Retina (tissue), 1 donor: ENCODE measurements around the gene ZNF644.
"Not testable (repeated sequence)": the region's sequence is repeated elsewhere in the genome, so short reads cannot be mapped to it uniquely, and the experiment has no call there.

ENCODE experiments used
- DNase-seq: peaks from one replicate; pipeline ENCODE4 v3.0.0-alpha.2; 2016

The ZNF644 gene

GRCh38 chr1:90925928-90926869 is 95.6 kb downstream of the ZNF644 start:
- no peak for DNase-seq

DNA sequence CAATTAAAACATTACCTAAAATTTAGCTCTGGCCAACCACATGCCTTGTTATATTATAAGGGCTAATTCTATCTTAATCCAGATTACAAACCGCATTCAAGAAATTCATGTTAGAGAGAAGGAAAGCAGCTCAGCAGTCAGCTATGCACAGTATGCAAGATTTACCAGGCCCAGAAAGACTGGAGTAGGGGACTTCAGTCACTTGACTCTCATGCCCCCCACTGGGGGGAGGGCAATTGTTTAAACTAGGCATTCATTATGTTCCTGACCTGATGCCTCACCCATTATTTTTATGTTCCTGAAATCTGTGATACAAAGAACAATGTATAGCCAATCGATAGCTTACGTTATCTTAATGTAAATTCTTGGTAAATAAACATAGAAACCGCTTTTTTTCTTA is 96.9 kb downstream of the ZNF644 start:
- no peak for DNase-seq

GRCh38 chr1:90922996-90923395 is 98.8 kb downstream of the ZNF644 start:
- DNase-seq, result no peak

DNA sequence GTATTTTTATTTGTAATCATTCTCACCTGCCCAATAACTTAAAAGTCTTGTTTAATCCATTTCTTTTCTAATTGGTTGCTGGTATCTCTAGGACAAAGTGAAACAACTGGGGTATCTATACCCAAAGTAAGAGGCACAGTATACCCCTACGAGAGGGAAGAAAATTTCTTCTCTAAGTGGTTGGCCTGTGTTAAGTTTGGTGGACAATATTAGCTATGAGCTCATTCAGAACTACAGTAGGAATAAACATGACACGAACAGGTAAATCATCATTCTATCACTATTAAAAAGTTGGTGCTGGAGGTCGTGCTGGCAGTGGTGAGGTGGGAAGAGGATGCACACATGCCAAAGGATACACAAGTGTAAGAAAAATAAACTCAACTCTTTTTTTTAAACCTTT is 99.6 kb downstream of the ZNF644 start:
- no peak for DNase-seq

- DNase-seq, result no peak
Measured at GRCh38 chr1:90919900-90920299, 101.9 kb downstream of the ZNF644 start.

GRCh38 chr1:90919190-90919719 is 102.6 kb downstream of the ZNF644 start:
- no peak for DNase-seq

GRCh38 chr1:90911353-90911752 is 110.5 kb downstream of the ZNF644 start:
- DNase-seq, result no peak

DNA sequence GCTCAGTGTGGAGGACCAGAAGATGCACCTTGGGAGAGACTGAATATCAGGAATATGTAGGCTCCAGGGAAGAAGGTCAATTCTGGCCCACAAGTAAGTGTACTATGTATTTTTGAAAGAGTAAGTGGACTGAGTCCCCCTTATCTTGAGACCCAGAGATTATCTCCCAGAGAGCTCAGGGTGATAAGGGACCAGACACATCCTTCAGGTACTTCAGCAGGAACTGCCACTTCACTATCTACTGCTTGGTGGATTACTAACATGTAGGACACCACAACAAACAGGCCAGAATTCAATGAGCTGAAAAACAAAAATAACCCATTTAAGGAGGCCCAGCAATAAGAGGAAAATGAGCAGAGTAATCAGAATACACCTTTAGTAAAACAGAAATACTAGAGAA is 119.2 kb downstream of the ZNF644 start:
- no peak for DNase-seq

DNA sequence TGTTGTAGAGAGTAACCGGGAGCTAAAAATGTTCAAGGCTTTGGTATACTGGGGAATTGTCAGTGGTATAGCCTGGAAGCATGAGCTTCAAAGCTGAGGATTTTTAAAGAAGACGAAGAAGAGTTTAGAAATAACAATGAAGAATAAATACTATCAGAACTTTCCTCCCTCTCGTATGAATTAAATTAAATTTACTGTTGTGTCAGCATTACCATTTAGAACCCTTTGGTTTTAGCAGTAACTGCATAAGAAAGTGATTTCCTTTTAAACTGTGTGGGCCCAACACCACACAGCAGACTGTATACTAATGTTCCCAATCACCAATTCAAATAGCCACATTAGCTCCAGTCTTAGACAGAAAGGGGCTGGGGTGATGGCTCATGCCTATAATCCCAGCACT is 122.6 kb downstream of the ZNF644 start:
- no peak for DNase-seq

GRCh38 chr1:90893679-90894078 is 128.2 kb downstream of the ZNF644 start:
- not testable (repeated sequence) for DNase-seq

GRCh38 chr1:90892884-90893283 is 129.0 kb downstream of the ZNF644 start:
- DNase-seq, result not testable (repeated sequence)

DNA sequence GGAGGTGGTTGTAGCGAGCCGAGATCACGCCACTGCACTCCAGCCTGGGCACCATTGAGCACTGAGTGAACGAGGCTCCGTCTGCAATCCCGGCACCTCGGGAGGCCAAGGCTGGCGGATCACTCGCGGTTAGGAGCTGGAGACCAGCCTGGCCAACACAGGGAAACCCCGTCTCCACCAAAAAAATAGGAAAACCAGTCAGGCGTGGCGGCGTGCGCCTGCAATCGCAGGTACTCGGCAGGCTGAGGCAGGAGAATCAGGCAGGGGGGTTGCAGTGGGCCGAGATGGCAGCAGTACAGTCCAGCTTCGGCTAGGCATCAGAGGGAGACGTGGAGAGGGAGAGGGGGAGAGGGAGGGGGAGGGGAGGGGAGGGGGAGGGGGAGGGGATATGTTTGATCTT is 129.6 kb downstream of the ZNF644 start:
- DNase-seq, result not testable (repeated sequence)

GRCh38 chr1:90891756-90892155 is 130.1 kb downstream of the ZNF644 start:
- DNase-seq, result not testable (repeated sequence)

DNA sequence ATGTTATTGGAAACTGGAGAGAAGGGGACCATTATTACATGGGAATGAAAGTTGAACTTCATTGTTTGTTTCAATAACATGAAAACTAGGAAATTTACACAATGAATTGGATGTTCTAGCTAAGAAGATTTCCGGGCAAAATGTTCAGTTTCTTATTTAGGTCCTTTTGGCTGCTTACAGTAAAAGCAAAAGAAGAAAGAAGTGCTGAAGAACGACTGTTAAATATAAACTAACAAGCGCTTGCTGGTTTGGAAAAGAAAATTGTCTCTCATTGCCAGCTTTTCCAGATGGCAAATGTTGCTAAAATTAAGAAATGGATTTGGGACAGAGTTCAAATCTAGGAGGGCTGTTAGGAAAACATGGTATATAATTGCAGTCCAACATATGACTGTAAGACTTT is 139.6 kb downstream of the ZNF644 start:
- no peak for DNase-seq

DNA sequence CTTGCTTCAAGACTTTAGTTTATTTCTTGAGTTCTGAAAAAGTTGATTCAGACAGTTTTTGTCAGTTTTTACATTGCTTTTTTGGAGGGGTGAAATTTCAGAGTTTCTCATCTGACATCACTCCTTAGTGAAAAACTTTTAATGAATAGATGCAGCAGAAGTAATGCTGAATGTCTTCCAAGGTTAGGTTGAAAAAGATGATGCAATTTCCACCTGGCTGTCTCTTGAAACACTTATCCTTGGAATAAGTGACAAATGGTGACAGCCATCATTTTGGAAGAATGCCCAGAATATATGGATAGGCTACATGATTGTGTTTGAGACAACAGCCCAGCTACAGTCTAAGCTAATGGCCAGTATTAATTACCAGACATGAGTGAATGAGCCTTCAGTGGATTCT is 140.8 kb downstream of the ZNF644 start:
- DNase-seq, result no peak

DNA sequence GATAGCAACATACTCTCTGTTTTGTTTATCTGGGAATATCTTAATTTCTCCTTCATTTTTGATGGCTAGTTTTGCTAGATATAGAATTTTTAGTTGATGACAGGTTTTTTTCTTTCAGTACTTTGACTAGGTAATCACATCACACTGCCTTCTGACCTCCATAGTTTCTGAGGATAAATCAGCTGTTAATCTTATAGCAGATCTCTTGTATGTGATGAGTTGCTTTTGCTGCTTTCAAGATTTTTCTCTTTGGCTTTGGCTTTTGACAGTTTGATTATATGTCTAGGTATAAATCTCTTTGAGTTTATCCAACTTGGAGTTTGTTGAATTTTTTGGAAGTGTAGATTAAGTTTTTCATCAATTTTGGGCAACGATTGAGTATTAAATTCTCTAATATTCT is 142.6 kb downstream of the ZNF644 start:
- DNase-seq, result no peak

GRCh38 chr1:90876101-90876500 is 145.7 kb downstream of the ZNF644 start:
- DNase-seq, result no peak
